Measurements from ENCODE around the gene GMPPA. TPM values are rescaled to one million over a fixed set of nuclear protein-coding genes. Genes with fewer than 3 reads are reported as not detected.

GMPPA gene
- polyA plus RNA-seq, 1 donor = 26.9 TPM

- DNase-seq = no peak
Measured at GRCh38 chr2:219522111-219523030, 23.7 kb downstream of the GMPPA start.

- no peak for DNase-seq
Measured at GRCh38 chr2:219523031-219523671, 24.5 kb downstream of the GMPPA start.

- no peak for DNase-seq
Measured at GRCh38 chr2:219524817-219525216, 26.1 kb downstream of the GMPPA start.

GRCh38 chr2:219525533-219526232 lies 27.0 kb downstream of the GMPPA start:
- DNase-seq = no peak

- DNase-seq = no peak
Measured at GRCh38 chr2:219526320-219527075, 27.8 kb downstream of the GMPPA start.

GRCh38 chr2:219527076-219527394 lies 28.3 kb downstream of the GMPPA start:
- DNase-seq = no peak

- no peak for DNase-seq
Measured at GRCh38 chr2:219527472-219527871, 28.8 kb downstream of the GMPPA start.

- peak; percentile 86 for DNase-seq
Measured at GRCh38 chr2:219530048-219530963, 31.6 kb downstream of the GMPPA start.

- no peak for DNase-seq
Measured at GRCh38 chr2:219531639-219532377, 33.1 kb downstream of the GMPPA start.

GRCh38 chr2:219532378-219532649 lies 33.6 kb downstream of the GMPPA start:
- DNase-seq = no peak

GRCh38 chr2:219533930-219534661 lies 35.4 kb downstream of the GMPPA start:
- DNase-seq = no peak

GRCh38 chr2:219536425-219536824 lies 37.7 kb downstream of the GMPPA start:
- DNase-seq = no peak

GRCh38 chr2:219536967-219537366 lies 38.3 kb downstream of the GMPPA start:
- no peak for DNase-seq

GRCh38 chr2:219537657-219538488 lies 39.2 kb downstream of the GMPPA start:
- no peak for DNase-seq

GRCh38 chr2:219538504-219538951 lies 39.8 kb downstream of the GMPPA start:
- DNase-seq = no peak

GRCh38 chr2:219538956-219539788 lies 40.5 kb downstream of the GMPPA start:
- no peak for DNase-seq

- no peak for DNase-seq
Measured at GRCh38 chr2:219539926-219540678, 41.4 kb downstream of the GMPPA start.

Measured in hindlimb muscle (tissue), 1 donor.